Activated CD8-positive, alpha-beta T cell treated with anti-CD3 and anti-CD28 coated beads for 36 hours (primary cell): ENCODE measurements around the gene DNASE1L3. TPM values are rescaled to one million over a fixed set of nuclear protein-coding genes. Genes with fewer than 3 reads are reported as not detected.

Experiments used
- ATAC-seq: fragments of 200-7000 bp; cut with Tn5 transposase; one replicate; pipeline ENCODE4 v1.10.0; 2021; ENCODE audit warnings: mild to moderate bottlenecking, moderate library complexity
- CTCF ChIA-PET: fragments of 350-600 bp; sonication (Branson Sonifier 250); formaldehyde crosslinking; loops from one replicate; lab custom pipeline; 2021; ENCODE audit warnings: antibody characterized with exemption; lab: Charles Lee
- POLR2A ChIA-PET: fragments of 350-600 bp; sonication (Branson Sonifier 250); formaldehyde crosslinking; loops from one replicate; lab custom pipeline; 2021; ENCODE audit warnings: antibody characterized with exemption; lab: Charles Lee
- DNase-seq: peaks from one replicate; pipeline ENCODE4 v3.0.0-alpha.2; 2020
- H3K27ac Mint-ChIP-seq: one replicate; pipeline ENCODE4 v1.8.0; 2021; ENCODE audit warnings: mild to moderate bottlenecking, mixed read lengths
- H3K27me3 Mint-ChIP-seq: one replicate; pipeline ENCODE4 v1.8.0; 2021; ENCODE audit warnings: mixed read lengths
- H3K36me3 Mint-ChIP-seq: one replicate; pipeline ENCODE4 v1.8.0; 2021; ENCODE audit warnings: low read depth, mixed read lengths
- H3K4me1 Mint-ChIP-seq: one replicate; pipeline ENCODE4 v1.8.0; 2021; ENCODE audit warnings: low read depth, mixed read lengths
- H3K4me3 Mint-ChIP-seq: one replicate; pipeline ENCODE4 v1.8.0; 2021; ENCODE audit warnings: mild to moderate bottlenecking, moderate library complexity, mixed read lengths
- H3K9me3 Mint-ChIP-seq: one replicate; pipeline ENCODE4 v1.8.0; 2021; ENCODE audit warnings: mixed read lengths
- CTCF ChIP-seq: fragments of 200-600 bp; IDR thresholded peaks from one replicate; pipeline ENCODE4 v1.8.0; 2022; ENCODE audit warnings: antibody characterized with exemption, mild to moderate bottlenecking
- intact Hi-C: fragments of 100-400 bp; cut with micrococcal nuclease; formaldehyde crosslinking; loops from one replicate; pipeline ENCODE4 v1.10.0; 2022
- total RNA-seq, 2 experiments: library from RNA; stranded (reverse); gene quantifications; one replicate each; pipeline ENCODE4 v1.2.3, GENCODE V29; 2021

Gene DNASE1L3
- total RNA-seq, 2 experiments from 2014 or later, result not detected

DNA sequence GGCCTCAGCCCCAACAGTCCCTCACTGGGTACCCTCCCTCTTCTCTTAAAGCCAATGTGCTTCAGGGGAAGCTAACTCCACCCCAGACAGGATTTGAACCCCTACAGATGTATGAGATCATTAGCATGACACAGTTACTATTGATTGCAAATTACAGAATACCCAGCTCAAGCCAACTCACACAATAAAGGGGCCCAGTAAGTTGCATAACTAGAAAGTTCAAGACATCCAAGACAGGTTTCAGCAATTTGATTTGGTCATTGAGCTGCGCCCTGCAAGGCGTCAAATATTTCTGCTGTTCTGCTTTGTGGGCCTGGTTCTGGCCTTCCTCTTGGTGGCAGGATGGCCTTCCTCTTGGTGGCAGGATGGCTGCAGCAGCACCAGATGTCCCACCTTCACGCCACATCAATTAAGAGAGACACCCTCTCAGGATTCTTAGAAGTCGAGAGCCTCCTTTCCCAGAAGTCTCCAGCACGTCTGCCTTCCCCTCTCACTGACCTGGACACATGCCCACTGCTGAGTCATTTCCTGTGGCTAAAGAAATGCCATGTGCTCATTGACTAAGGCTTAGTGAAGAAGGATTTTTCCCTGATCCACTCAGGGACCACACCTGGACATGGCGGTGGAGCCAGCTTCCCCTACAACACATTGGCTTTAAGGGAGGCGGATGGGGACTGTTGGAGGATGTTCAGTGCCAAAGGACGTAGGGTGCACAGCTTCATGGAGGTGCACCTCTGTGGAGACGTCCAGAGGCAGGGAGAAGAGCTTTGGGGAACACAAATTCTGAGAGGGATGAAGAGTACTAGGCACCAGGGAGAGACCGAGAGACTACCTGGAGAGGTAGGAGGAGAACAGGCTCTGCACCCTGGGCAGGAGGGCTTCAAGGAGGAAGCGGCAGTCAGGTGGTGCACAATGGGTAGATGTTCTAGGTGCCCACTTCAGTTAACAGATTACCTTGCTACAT, 49.1 kb downstream of the DNASE1L3 start:
- Mint-ChIP-seq H3K27ac (no peak overlapping the region), H3K27me3 (no peaks in the 10 kb centered on the region), H3K9me3 (no peaks in the 10 kb centered on the region), H3K4me3 (no peak overlapping the region), H3K4me1 (peaks cover 7% of the 10 kb centered on the region), H3K36me3 (peaks cover 8% of the 10 kb centered on the region)
- TF ChIP-seq CTCF, result no peak
- no peak for ATAC-seq
- CTCF ChIA-PET, result interaction anchor here (1.0 to 1.6 kb wide), 3 partner anchors 11 to 153 kb away, joined by 3 to 7 read pairs (median 4); partner anchors contain the start of gene FLNB
- POLR2A ChIA-PET, result no interaction called here
- no peak for DNase-seq
- intact Hi-C loops, result no loop called here

DNA sequence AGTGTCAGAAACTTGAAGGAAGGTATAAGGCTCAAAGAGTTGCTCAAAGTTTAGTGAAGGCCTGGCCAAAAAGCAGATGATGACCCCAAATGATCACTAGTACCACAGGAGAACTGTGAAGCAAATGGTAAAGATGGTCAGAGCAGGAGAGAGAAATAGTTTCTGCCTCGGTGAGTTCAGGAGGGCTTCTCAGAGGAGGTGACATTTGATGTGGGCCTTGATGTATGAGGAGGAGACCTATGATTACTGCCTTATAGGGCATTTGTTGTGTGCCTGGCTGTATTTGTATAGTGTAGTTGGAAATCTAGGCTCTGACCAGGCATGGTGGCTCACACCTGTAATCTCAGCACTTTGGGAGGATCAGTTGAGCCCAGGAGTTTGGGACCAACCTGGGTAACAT, 50.4 kb downstream of the DNASE1L3 start:
- no peak for TF ChIP-seq CTCF
- H3K4me1 Mint-ChIP-seq, result peaks cover 4% of the 10 kb centered on the region
- H3K27me3 Mint-ChIP-seq, result no peaks in the 10 kb centered on the region
- H3K27ac Mint-ChIP-seq, result no peak overlapping the region
- H3K9me3 Mint-ChIP-seq, result no peaks in the 10 kb centered on the region
- POLR2A ChIA-PET, result interaction anchor here (0.5 kb wide), 1 partner anchor 198 kb away, joined by 3 read pairs; no protein-coding TSS in a partner anchor
- DNase-seq, result no peak
- ATAC-seq, result no peak
- peaks cover 8% of the 10 kb centered on the region for H3K36me3 Mint-ChIP-seq
- CTCF ChIA-PET, result interaction anchor here (1.9 kb wide), 1 partner anchor 17 kb away, joined by 7 read pairs; no protein-coding TSS in a partner anchor
- no peak overlapping the region for H3K4me3 Mint-ChIP-seq
- intact Hi-C loops, result no loop called here

GRCh38 chr3:58158442-58159153, 52.2 kb downstream of the DNASE1L3 start:
- CTCF ChIA-PET, result interaction anchor here (1.3 to 1.9 kb wide), 3 partner anchors 9 to 472 kb away, joined by 4 to 7 read pairs (median 7); no protein-coding TSS in a partner anchor
- no peak for TF ChIP-seq CTCF
- H3K4me3 Mint-ChIP-seq, result no peak overlapping the region
- H3K4me1 Mint-ChIP-seq, result peaks cover 4% of the 10 kb centered on the region
- peaks cover 8% of the 10 kb centered on the region for H3K36me3 Mint-ChIP-seq
- intact Hi-C loops, result no loop called here
- H3K27ac Mint-ChIP-seq, result no peak overlapping the region
- H3K27me3 Mint-ChIP-seq, result no peaks in the 10 kb centered on the region
- POLR2A ChIA-PET, result no interaction called here
- H3K9me3 Mint-ChIP-seq, result no peaks in the 10 kb centered on the region
- ATAC-seq (no peak), DNase-seq (no peak)

- TF ChIP-seq CTCF, result no peak
- intact Hi-C loops, result no loop called here
- peaks cover 4% of the 10 kb centered on the region for H3K4me1 Mint-ChIP-seq
- H3K4me3 Mint-ChIP-seq, result no peak overlapping the region
- no peaks in the 10 kb centered on the region for H3K27me3 Mint-ChIP-seq
- peaks cover 12% of the 10 kb centered on the region for H3K36me3 Mint-ChIP-seq
- CTCF ChIA-PET, result interaction anchor here (1.3 to 1.9 kb wide), 2 partner anchors 10 to 473 kb away, joined by 4 to 9 read pairs; no protein-coding TSS in a partner anchor
- ATAC-seq (no peak), DNase-seq (no peak)
- H3K9me3 Mint-ChIP-seq, result no peaks in the 10 kb centered on the region
- H3K27ac Mint-ChIP-seq, result no peak overlapping the region
- POLR2A ChIA-PET, result no interaction called here
These were observed 53.1 kb downstream of the DNASE1L3 start for GRCh38 chr3:58157700-58158099.
